Astrocyte (in vitro differentiated cells and primary cell): ENCODE data around the gene MEGF10. TPM values are rescaled to one million over a fixed set of nuclear protein-coding genes. Genes with fewer than 3 reads are reported as not detected.

Source experiments
- DNase-seq: peaks from one replicate; pipeline ENCODE4 v3.0.0-alpha.2; 2010; ENCODE audit warnings: low read depth
- FAIRE-seq: peaks from 2 replicates; lab custom pipeline; 2011; peaks lifted over from hg19 to GRCh38; lab: Jason Lieb, UNC
- H2AFZ ChIP-seq: 2 replicates; pipeline ENCODE4 v1.6.0; 2012; ENCODE audit warnings: low read depth, low read length, inconsistent platforms
- H3K27ac ChIP-seq: 2 replicates; pipeline ENCODE4 v1.5.1; 2011; ENCODE audit warnings: low read depth, low read length, inconsistent platforms
- H3K27me3 ChIP-seq: 2 replicates; pipeline ENCODE4 v1.6.0; 2011; ENCODE audit warnings: low read length, inconsistent platforms; ENCODE audit not compliant: insufficient read depth
- H3K36me3 ChIP-seq: 2 replicates; pipeline ENCODE4 v1.5.1; 2011; ENCODE audit warnings: low read length, inconsistent platforms; ENCODE audit not compliant: insufficient read depth
- H3K4me1 ChIP-seq: 2 replicates; pipeline ENCODE4 v1.5.1; 2011; ENCODE audit warnings: low read length, inconsistent platforms; ENCODE audit not compliant: insufficient read depth
- H3K4me2 ChIP-seq: 2 replicates; pipeline ENCODE4 v1.6.0; 2012; ENCODE audit warnings: low read length, inconsistent platforms
- H3K4me3 ChIP-seq: 2 replicates; pipeline ENCODE4 v1.5.1; 2011; ENCODE audit warnings: low read depth, mild to moderate bottlenecking, low read length, inconsistent platforms; ENCODE audit not compliant: insufficient read depth
- H3K79me2 ChIP-seq: 2 replicates; pipeline ENCODE4 v1.6.0; 2012; ENCODE audit warnings: mild to moderate bottlenecking, low read length, inconsistent platforms; ENCODE audit not compliant: insufficient read depth
- H3K9ac ChIP-seq: 2 replicates; pipeline ENCODE4 v1.6.0; 2012; ENCODE audit warnings: mild to moderate bottlenecking, low read length, inconsistent platforms
- H3K9me3 ChIP-seq: 2 replicates; pipeline ENCODE4 v1.5.1; 2012; ENCODE audit warnings: low read depth, mild to moderate bottlenecking, low read length, inconsistent platforms; ENCODE audit not compliant: insufficient read depth
- H4K20me1 ChIP-seq: 2 replicates; pipeline ENCODE4 v1.6.0; 2012; ENCODE audit warnings: low read length, inconsistent platforms; ENCODE audit not compliant: insufficient read depth
- H3K27ac Mint-ChIP-seq: one replicate; pipeline ENCODE4 v1.8.0; 2021; ENCODE audit warnings: mild to moderate bottlenecking, mixed read lengths; ENCODE audit not compliant: unreplicated experiment
- H3K27me3 Mint-ChIP-seq: one replicate; pipeline ENCODE4 v1.8.0; 2021; ENCODE audit warnings: low read depth, mixed read lengths; ENCODE audit not compliant: unreplicated experiment
- H3K36me3 Mint-ChIP-seq: one replicate; pipeline ENCODE4 v1.8.0; 2021; ENCODE audit warnings: low read depth, mixed read lengths; ENCODE audit not compliant: unreplicated experiment
- H3K4me1 Mint-ChIP-seq: one replicate; pipeline ENCODE4 v1.8.0; 2021; ENCODE audit warnings: low read depth, mixed read lengths; ENCODE audit not compliant: unreplicated experiment
- H3K4me3 Mint-ChIP-seq: one replicate; pipeline ENCODE4 v1.8.0; 2021; ENCODE audit warnings: mild to moderate bottlenecking, moderate library complexity, mixed read lengths; ENCODE audit not compliant: unreplicated experiment
- H3K9me3 Mint-ChIP-seq: one replicate; pipeline ENCODE4 v1.8.0; 2021; ENCODE audit warnings: mild to moderate bottlenecking, mixed read lengths; ENCODE audit not compliant: unreplicated experiment
- EZH2 ChIP-seq: IDR thresholded peaks from 2 replicates; pipeline ENCODE4 v1.6.1; 2012; ENCODE audit warnings: mild to moderate bottlenecking, low read length, inconsistent platforms; ENCODE audit not compliant: insufficient read depth
- total RNA-seq: library from RNA; stranded (reverse); gene quantifications from 2 replicates; pipeline ENCODE4 v1.2.1, GENCODE V29; 2021
- TF ChIP-seq, protein P1 (sequence below): IDR thresholded peaks from 2 replicates; pipeline ENCODE4 v1.5.1; 2011; ENCODE audit warnings: low read depth, mild to moderate bottlenecking, inconsistent platforms, low read length, moderate library complexity; ENCODE audit not compliant: insufficient read depth

Gene MEGF10
- total RNA-seq, 1 donor from 2014 or later, result 15.8 TPM

GRCh38 chr5:127452626-127453025 is 162.0 kb downstream of the MEGF10 start:
- Histone ChIP-seq H3K36me3 (no peaks in the 10 kb centered on the region), H3K4me1 (peaks cover 6% of the 10 kb centered on the region), H2AFZ (no peak overlapping the region), H3K79me2 (no peaks in the 10 kb centered on the region), H3K9ac (no peak overlapping the region), H3K27me3 (no peaks in the 10 kb centered on the region), H3K27ac (no peak overlapping the region), H3K9me3 (no peaks in the 10 kb centered on the region), H3K4me2 (no peak overlapping the region), H4K20me1 (no peaks in the 10 kb centered on the region), H3K4me3 (no peak overlapping the region)
- TF ChIP-seq, protein P1, sequence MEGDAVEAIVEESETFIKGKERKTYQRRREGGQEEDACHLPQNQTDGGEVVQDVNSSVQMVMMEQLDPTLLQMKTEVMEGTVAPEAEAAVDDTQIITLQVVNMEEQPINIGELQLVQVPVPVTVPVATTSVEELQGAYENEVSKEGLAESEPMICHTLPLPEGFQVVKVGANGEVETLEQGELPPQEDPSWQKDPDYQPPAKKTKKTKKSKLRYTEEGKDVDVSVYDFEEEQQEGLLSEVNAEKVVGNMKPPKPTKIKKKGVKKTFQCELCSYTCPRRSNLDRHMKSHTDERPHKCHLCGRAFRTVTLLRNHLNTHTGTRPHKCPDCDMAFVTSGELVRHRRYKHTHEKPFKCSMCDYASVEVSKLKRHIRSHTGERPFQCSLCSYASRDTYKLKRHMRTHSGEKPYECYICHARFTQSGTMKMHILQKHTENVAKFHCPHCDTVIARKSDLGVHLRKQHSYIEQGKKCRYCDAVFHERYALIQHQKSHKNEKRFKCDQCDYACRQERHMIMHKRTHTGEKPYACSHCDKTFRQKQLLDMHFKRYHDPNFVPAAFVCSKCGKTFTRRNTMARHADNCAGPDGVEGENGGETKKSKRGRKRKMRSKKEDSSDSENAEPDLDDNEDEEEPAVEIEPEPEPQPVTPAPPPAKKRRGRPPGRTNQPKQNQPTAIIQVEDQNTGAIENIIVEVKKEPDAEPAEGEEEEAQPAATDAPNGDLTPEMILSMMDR, result no peak
- TF ChIP-seq EZH2, result no peak
- Mint-ChIP-seq H3K27me3 (no peaks in the 10 kb centered on the region), H3K27ac (no peak overlapping the region), H3K4me1 (no peaks in the 10 kb centered on the region), H3K4me3 (no peak overlapping the region), H3K9me3 (no peaks in the 10 kb centered on the region), H3K36me3 (peaks cover 8% of the 10 kb centered on the region)
- no peak for DNase-seq
- no peak for FAIRE-seq

- no peaks in the 10 kb centered on the region for H3K36me3 Mint-ChIP-seq
- no peaks in the 10 kb centered on the region for H3K36me3 ChIP-seq
- no peak overlapping the region for H3K4me3 Mint-ChIP-seq
- H3K79me2 ChIP-seq, result no peaks in the 10 kb centered on the region
- no peaks in the 10 kb centered on the region for H4K20me1 ChIP-seq
- DNase-seq (no peak), FAIRE-seq (no peak)
- H3K9me3 ChIP-seq, result no peaks in the 10 kb centered on the region
- no peak overlapping the region for H3K9ac ChIP-seq
- H3K27ac Mint-ChIP-seq, result no peak overlapping the region
- H3K9me3 Mint-ChIP-seq, result no peaks in the 10 kb centered on the region
- H3K4me1 Mint-ChIP-seq, result no peaks in the 10 kb centered on the region
- no peak overlapping the region for H2AFZ ChIP-seq
- H3K4me2 ChIP-seq, result no peak overlapping the region
- H3K27ac ChIP-seq, result no peak overlapping the region
- no peak overlapping the region for H3K4me3 ChIP-seq
- H3K4me1 ChIP-seq, result no peaks in the 10 kb centered on the region
- peaks cover 3% of the 10 kb centered on the region for H3K27me3 Mint-ChIP-seq
- TF ChIP-seq EZH2, result no peak
- TF ChIP-seq, protein P1, result no peak
- no peaks in the 10 kb centered on the region for H3K27me3 ChIP-seq
Observed at GRCh38 chr5:127471211-127471610, 180.6 kb downstream of the MEGF10 start.

- Mint-ChIP-seq H3K4me1 (no peaks in the 10 kb centered on the region), H3K27me3 (peaks cover 3% of the 10 kb centered on the region), H3K4me3 (no peak overlapping the region), H3K36me3 (no peaks in the 10 kb centered on the region), H3K9me3 (no peaks in the 10 kb centered on the region), H3K27ac (no peak overlapping the region)
- DNase-seq (no peak), FAIRE-seq (no peak)
- TF ChIP-seq, protein P1, result no peak
- no peak for TF ChIP-seq EZH2
- H3K4me2 ChIP-seq, result no peak overlapping the region
- H2AFZ ChIP-seq, result no peak overlapping the region
- no peaks in the 10 kb centered on the region for H3K36me3 ChIP-seq
- no peaks in the 10 kb centered on the region for H3K4me1 ChIP-seq
- H3K9me3 ChIP-seq, result no peaks in the 10 kb centered on the region
- H4K20me1 ChIP-seq, result no peaks in the 10 kb centered on the region
- no peak overlapping the region for H3K4me3 ChIP-seq
- no peaks in the 10 kb centered on the region for H3K79me2 ChIP-seq
- H3K27me3 ChIP-seq, result no peaks in the 10 kb centered on the region
- no peak overlapping the region for H3K27ac ChIP-seq
- no peak overlapping the region for H3K9ac ChIP-seq
Observed at GRCh38 chr5:127472700-127473099, 182.1 kb downstream of the MEGF10 start.
